GM18909 (cell line): ENCODE data around the gene FBXO48.
"Not testable (repeated sequence)": the region's sequence is repeated elsewhere in the genome, so short reads cannot be mapped to it uniquely, and the experiment has no call there.

Experiments used
- ATAC-seq: cut with Tn5 transposase; IDR thresholded peaks from one replicate; pipeline ENCODE4 v1.9.1; 2021; ENCODE audit warnings: mild to moderate bottlenecking; ENCODE audit not compliant: unreplicated experiment, poor library complexity

The FBXO48 gene

GRCh38 chr2:68472796-68473414, 5.8 kb upstream of the FBXO48 start:
- no peak for ATAC-seq

GRCh38 chr2:68471385-68471784, 4.3 kb upstream of the FBXO48 start:
- ATAC-seq, result no peak

- no peak for ATAC-seq
These were observed 2.8 kb upstream of the FBXO48 start for GRCh38 chr2:68469935-68470334.

- ATAC-seq, result no peak
These were observed 1.7 kb upstream of the FBXO48 start for GRCh38 chr2:68468801-68469200.

GRCh38 chr2:68466778-68467076, 367 bp downstream of the FBXO48 start:
- no peak for ATAC-seq

- no peak for ATAC-seq
These were observed 725 bp downstream of the FBXO48 start for GRCh38 chr2:68466361-68466777.

- no peak for ATAC-seq
These were observed 1.8 kb downstream of the FBXO48 start for GRCh38 chr2:68465081-68465916.

- ATAC-seq, result no peak
These were observed 2.4 kb downstream of the FBXO48 start for GRCh38 chr2:68464651-68465050.

- no peak for ATAC-seq
These were observed 3.7 kb downstream of the FBXO48 start for GRCh38 chr2:68463287-68463877.

- ATAC-seq, result no peak
These were observed 8.1 kb downstream of the FBXO48 start for GRCh38 chr2:68458981-68459380.

GRCh38 chr2:68456198-68456597, 10.9 kb downstream of the FBXO48 start:
- ATAC-seq, result no peak

GRCh38 chr2:68454719-68455118, 12.4 kb downstream of the FBXO48 start:
- no peak for ATAC-seq

GRCh38 chr2:68453761-68454360, 13.2 kb downstream of the FBXO48 start:
- no peak for ATAC-seq

- no peak for ATAC-seq
These were observed 14.8 kb downstream of the FBXO48 start for GRCh38 chr2:68452158-68452900.

GRCh38 chr2:68448671-68449653, 18.1 kb downstream of the FBXO48 start:
- no peak for ATAC-seq

GRCh38 chr2:68447118-68447517, 20.0 kb downstream of the FBXO48 start:
- no peak for ATAC-seq

GRCh38 chr2:68446425-68446824, 20.7 kb downstream of the FBXO48 start:
- not testable (repeated sequence) for ATAC-seq

- no peak for ATAC-seq
These were observed 25.1 kb downstream of the FBXO48 start for GRCh38 chr2:68441994-68442322.

GRCh38 chr2:68441179-68441993, 25.7 kb downstream of the FBXO48 start:
- ATAC-seq, result peak; percentile 99
